ENCODE data around the gene RNF220. TPM values are rescaled to one million over a fixed set of nuclear protein-coding genes. Genes with fewer than 3 reads are reported as not detected.
"Not testable (repeated sequence)": the region's sequence is repeated elsewhere in the genome, so short reads cannot be mapped to it uniquely, and the experiment has no call there.

Gene RNF220
- polyA plus RNA-seq, 3 donors = 33.3 to 60.4 (median 46.9) TPM

GRCh38 chr1:44666719-44667118 lies 261.7 kb downstream of the RNF220 start:
- 90 to 95% (median 93%) methylated on average over 1 of the region's 1 CpG for WGBS, 3 donors
- not testable (repeated sequence) for H3K27ac ChIP-seq (ENCODE audit: low read depth, low read length)

GRCh38 chr1:44670751-44671640 lies 265.9 kb downstream of the RNF220 start:
- WGBS, 3 donors = 84 to 92% (median 90%) methylated on average over 10 of the region's 10 CpGs
- H3K27ac ChIP-seq (ENCODE audit: low read depth, low read length) = no peak overlapping the region

- WGBS, 3 donors = 49 to 81% (median 49%) methylated on average over 13 of the region's 13 CpGs
- peak overlapping the region; percentile 12 for H3K27ac ChIP-seq (ENCODE audit: low read depth, low read length)
These were observed 267.4 kb downstream of the RNF220 start for GRCh38 chr1:44672254-44672955.

GRCh38 chr1:44672961-44673674 lies 268.1 kb downstream of the RNF220 start:
- H3K27ac ChIP-seq (ENCODE audit: low read depth, low read length) = no peak overlapping the region
- 62 to 77% (median 69%) methylated on average over 14 of the region's 14 CpGs for WGBS, 3 donors

GRCh38 chr1:44673675-44674112 lies 268.6 kb downstream of the RNF220 start:
- 0 to 1% (median 0%) methylated on average over 16 of the region's 16 CpGs for WGBS, 3 donors
- H3K27ac ChIP-seq (ENCODE audit: low read depth, low read length) = no peak overlapping the region

GRCh38 chr1:44674113-44675000 lies 269.3 kb downstream of the RNF220 start, which contains the start of the genes ARMH1 and TMEM53:
Gene ARMH1 (plus strand): TSS chr1:44674714. CDS start chr1:44689698, 14,984 bp downstream.
Gene TMEM53 (minus strand): TSS chr1:44674481. CDS start chr1:44674391, 90 bp downstream.
- peak within 1 kb of the TSS; percentile 87 for H3K27ac ChIP-seq (ENCODE audit: low read depth, low read length)
- 0 to 2% (median 1%) methylated on average over 55 to 56 of the region's 56 CpGs for WGBS, 3 donors

GRCh38 chr1:44675186-44675585 lies 270.1 kb downstream of the RNF220 start:
- 79 to 92% (median 91%) methylated on average over 7 of the region's 7 CpGs for WGBS, 3 donors
- no peak overlapping the region for H3K27ac ChIP-seq (ENCODE audit: low read depth, low read length)

- H3K27ac ChIP-seq (ENCODE audit: low read depth, low read length) = no peak overlapping the region
- 53 to 63% (median 53%) methylated on average over 5 of the region's 5 CpGs for WGBS, 3 donors
These were observed 271.6 kb downstream of the RNF220 start for GRCh38 chr1:44676484-44677200.

- 49 to 57% (median 56%) methylated on average over 6 of the region's 6 CpGs for WGBS, 3 donors
- H3K27ac ChIP-seq (ENCODE audit: low read depth, low read length) = no peak overlapping the region
These were observed 272.2 kb downstream of the RNF220 start for GRCh38 chr1:44677201-44677766.

GRCh38 chr1:44678120-44678519 lies 273.1 kb downstream of the RNF220 start:
- no peak overlapping the region for H3K27ac ChIP-seq (ENCODE audit: low read depth, low read length)
- WGBS, 3 donors = 83 to 86% (median 83%) methylated on average over 2 of the region's 2 CpGs

- 67 to 89% (median 79%) methylated on average over 4 of the region's 4 CpGs for WGBS, 3 donors
- H3K27ac ChIP-seq (ENCODE audit: low read depth, low read length) = no peak overlapping the region
These were observed 273.6 kb downstream of the RNF220 start for GRCh38 chr1:44678626-44679025.

- no peak overlapping the region for H3K27ac ChIP-seq (ENCODE audit: low read depth, low read length)
- WGBS, 3 donors = 86 to 91% (median 86%) methylated on average over 5 of the region's 5 CpGs
These were observed 274.4 kb downstream of the RNF220 start for GRCh38 chr1:44679468-44679867.

- no peak overlapping the region for H3K27ac ChIP-seq (ENCODE audit: low read depth, low read length)
- WGBS, 3 donors = 67 to 78% (median 77%) methylated on average over 14 of the region's 14 CpGs
These were observed 277.1 kb downstream of the RNF220 start for GRCh38 chr1:44681905-44682882.

GRCh38 chr1:44682883-44683265 lies 277.8 kb downstream of the RNF220 start:
- WGBS, 3 donors = 69 to 100% (median 83%) methylated on average over 3 of the region's 3 CpGs
- H3K27ac ChIP-seq (ENCODE audit: low read depth, low read length) = no peak overlapping the region

GRCh38 chr1:44684525-44684924 lies 279.5 kb downstream of the RNF220 start:
- no peak overlapping the region for H3K27ac ChIP-seq (ENCODE audit: low read depth, low read length)
- WGBS, 3 donors = 54 to 79% (median 70%) methylated on average over 1 of the region's 1 CpG

GRCh38 chr1:44685218-44685617 lies 280.2 kb downstream of the RNF220 start:
- 90 to 96% (median 90%) methylated on average over 4 of the region's 4 CpGs for WGBS, 3 donors

More at GRCh38 chr1:44685218-44685617, 280.2 kb downstream of the RNF220 start:
- no peak overlapping the region for H3K27ac ChIP-seq (ENCODE audit: low read depth, low read length)

All from adipose tissue (tissue), 3 donors.